HG02759 (cell line): ENCODE measurements around the gene MAPRE2.

ENCODE experiments used
- ATAC-seq: cut with Tn5 transposase; IDR thresholded peaks from one replicate; pipeline ENCODE4 v1.9.1; 2021; ENCODE audit warnings: mild to moderate bottlenecking, moderate library complexity; ENCODE audit not compliant: unreplicated experiment

MAPRE2 gene

DNA sequence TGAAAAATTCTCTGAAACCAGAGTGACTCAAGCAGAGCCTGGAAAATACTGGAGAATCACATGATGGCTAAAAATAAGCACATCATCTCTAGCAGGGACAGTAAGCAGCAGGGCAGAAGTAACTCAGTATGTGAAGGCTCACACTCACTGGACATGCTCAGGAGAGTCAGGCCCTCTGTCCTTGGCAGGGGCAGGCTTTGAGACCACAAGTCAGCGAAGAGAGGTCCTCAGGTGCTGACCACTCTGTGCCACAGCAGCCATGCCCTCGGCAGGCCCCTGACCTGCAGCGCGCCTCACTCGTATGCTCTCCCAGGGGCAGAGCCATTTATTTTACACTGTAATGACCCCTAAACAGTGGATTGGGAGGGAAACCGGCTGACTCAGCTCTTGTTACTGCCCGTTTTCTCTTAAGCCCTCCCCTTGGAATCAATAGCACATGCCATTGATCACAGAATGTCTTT lies 76.8 kb downstream of the MAPRE2 start:
- ATAC-seq = no peak

DNA sequence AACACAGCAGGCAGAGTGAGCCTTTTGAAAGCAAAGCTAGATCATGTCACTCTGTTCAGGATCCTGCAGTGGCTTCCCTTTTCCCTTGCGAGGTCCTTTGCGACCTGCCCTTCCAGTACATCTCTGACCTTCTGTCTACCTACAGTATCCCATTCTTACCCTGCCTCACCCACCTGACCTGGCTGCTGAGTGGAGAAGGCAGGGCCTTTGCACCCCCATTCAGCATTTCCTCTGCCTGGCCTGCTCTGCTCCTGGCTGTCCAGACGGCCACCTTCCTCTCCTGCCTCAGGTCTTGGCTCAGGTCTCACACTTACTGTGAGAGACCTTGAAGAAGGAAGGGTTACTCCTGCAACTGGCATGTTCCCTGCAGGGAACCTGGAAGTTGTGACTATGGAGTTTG lies 77.4 kb downstream of the MAPRE2 start:
- ATAC-seq = no peak

DNA sequence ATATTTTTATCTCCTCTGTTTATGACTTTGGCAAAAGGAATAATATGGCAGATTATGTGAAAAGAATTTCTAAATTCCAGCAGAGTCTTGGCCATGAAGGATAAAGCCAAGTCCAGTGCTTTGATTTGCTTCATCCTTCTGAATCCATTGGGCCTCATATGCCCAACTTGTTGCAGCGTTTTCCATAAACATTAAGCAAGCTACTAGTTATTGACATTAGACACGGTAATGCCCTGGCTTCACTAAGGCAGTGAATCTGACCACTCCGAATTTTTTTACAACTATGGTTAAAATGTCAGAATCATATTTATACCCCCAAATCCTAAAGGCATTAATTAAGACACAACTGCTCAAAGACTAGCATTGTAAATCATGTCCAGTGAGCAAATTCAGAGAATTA lies 79.8 kb downstream of the MAPRE2 start:
- ATAC-seq = no peak

DNA sequence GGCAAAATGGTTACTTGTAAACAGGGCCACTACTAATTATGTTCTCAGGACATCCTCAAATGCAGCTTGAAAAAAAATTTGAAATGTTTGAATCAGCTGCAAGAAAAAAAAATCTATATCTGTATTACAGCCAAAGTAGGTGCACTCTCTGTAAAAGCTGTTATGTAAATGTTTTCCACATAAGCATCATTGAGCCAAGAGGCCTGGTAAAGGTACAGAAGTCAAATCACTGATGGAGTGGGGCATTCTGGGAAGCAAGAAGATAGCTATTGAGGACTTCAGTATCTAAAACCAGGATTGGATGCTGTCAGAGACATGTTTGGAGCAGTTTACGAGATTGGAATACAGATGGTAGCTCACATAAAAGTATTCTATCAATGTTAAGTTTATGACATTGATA lies 80.3 kb downstream of the MAPRE2 start:
- no peak for ATAC-seq

DNA sequence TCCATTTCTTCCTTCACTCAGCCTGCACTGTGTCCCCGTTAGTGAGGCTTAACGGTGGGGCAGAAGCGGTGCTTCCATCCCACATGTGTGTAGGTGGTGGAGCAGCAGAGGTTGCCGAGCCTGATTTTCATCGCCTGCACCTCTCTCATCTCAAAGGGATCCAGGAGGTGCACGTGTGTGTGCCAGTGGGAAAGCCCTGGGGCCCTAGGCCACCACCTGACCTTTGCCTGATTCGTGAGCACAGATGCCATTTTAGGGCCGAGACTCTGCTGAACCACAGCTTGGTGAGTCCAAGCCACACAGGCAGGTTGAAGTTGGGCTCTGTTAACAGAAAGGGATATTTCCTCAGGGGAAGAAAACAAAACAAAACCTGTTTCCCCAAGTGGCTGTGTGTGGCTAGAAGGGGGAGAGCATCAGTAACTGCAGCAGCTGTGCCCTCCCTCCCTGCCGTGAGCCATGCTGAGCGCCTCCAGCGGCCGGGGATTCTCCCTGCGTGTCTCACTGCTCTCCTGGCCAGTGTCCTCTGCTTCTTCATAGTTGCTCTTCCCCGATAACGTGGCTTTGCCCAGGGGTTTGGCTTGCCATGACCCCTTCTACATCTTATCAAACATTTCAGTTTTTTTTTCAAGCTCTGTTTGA lies 81.5 kb downstream of the MAPRE2 start:
- ATAC-seq = peak; percentile 95

DNA sequence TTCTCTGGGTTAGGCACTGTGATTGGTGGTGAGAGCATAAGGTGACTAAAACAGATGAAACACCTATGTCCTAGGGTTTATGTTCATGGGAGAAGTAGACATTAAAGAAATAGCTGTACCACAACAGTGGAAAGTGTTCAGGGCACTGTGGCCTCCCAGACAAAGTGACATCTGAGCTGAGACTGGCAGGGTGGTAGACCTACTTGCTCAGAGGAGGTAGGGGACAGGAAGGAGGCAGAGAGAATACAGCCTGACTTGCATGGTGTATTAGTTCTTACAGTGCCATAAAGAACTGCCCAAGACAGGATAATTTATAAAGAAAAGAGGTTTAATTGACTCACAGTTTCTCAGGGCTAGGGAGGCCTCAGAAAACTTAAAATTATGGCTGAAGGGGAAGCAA lies 82.6 kb downstream of the MAPRE2 start:
- ATAC-seq = no peak

DNA sequence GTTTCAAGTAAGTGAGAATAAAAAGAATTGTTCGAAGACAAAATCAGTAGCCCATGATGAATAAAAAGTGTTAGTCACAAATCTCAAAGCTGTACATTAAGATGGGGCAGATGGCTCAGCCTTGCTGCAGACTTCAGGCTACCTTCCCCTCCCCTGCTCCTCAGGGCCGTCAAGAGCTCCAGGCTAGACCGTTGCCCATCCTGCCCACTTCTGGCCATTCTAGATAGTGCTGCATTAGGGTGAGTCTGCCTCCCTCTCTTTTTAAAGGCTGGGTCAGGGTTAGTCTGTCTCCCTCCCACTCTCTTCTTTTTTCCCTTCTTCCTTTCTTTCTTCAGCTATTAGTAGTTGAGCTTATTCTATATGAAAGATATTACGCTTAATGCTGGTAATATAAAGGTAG lies 86.0 kb downstream of the MAPRE2 start:
- ATAC-seq = peak; percentile 37

DNA sequence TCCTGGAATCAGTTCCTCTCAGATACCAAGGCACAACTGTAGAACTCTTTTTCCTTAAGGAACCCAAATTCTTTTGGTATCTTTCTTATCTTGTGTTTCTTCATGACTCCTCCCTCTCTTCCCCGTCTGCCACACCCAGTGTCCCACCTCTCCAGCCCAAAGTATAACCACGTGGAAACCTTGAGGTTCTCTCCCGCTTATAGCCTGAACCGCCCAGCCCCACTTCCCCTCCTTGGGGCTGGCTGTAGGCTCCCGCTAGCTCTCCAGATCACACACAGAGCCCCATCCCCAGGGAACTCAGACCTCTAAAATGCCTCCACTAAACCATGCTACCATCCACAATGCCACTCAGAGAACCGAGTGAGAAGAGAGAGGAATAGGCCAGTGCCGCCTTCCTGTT lies 87.5 kb downstream of the MAPRE2 start:
- ATAC-seq = no peak

DNA sequence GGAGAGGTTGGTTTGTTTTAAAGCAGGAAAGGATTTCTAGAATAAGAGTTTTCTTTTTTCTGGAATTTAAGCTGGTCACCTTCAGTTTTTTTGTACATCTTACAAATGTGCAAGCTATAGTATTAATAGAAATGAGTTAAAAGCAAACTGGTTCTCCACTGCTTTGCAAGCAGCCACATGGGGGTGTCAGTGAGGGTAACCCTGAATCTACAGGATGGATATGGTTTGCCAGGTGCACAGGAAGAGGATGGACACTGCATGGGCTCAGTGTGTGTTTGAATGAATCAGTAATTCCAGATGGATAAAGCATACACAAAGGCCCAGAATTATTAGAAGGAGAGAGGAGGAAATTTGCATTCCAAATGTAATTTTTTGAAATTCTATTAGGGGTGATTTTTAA lies 89.0 kb downstream of the MAPRE2 start:
- no peak for ATAC-seq

DNA sequence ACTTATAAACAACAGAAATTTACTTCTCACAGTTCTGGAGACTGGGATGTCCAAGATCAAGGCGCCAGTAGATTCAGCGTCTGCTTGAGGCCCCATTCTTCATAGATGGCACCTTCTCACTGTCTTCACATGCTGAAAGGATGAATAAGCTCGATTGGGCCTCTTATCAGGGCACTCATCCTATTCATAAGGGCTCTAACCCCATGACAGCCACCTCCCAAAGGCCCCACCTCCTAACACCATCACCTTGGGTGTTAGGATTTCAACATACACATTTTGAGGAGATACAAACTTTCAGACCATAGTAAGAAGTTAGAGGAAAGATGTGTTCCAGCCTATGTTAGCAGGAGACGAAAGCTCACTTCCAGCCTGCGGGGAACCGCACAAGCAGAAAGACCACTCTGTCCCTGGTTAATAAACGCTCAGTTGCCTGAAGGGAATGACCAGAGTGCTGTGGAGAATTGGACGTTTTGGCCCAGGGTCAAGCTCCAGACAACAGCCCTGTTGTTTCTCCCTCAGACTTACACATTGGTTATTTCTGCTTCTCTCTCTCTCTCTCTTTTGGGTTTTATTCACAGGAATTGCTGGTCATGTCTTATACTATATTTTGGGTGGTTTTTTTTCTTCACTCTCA lies 90.3 kb downstream of the MAPRE2 start:
- no peak for ATAC-seq

DNA sequence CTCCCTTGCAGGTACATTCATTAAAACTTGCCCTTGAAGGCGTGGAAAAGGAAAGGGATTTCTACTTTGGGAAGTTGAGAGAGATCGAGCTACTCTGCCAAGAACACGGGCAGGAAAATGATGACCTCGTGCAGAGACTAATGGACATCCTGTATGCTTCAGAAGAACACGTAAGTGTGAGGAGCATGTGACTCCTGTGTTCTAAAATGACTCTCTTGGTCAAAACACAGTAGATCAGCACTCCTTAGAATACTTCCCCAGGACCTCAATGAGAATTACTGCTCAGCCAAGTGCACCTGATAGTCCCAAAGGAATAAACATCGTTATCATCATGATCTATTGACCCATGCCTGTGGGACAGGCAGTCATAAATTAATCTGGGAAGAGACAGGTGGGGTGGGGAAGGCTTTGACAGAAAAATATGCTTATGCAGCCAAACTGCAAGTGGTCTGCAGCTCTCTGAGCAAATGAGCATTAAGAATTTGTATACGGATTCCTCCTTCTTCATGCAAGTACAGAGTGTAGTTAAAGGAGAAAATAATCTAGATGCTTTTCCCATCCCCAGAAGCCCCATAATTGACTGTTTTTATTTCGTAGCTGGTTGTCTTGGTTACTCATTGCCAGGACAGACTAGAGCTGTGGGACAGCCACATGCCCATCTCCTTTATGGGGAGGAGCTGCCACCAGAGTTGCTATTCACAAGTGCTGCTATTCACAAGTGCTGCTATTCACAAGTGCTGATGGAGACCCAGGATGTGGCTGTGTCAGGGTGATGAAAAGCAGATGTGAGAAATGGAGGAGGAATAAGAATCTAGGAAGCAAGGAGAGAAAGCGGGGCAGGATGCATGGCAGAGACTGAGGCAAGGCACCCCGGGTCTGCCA lies 91.0 kb downstream of the MAPRE2 start:
- no peak for ATAC-seq

DNA sequence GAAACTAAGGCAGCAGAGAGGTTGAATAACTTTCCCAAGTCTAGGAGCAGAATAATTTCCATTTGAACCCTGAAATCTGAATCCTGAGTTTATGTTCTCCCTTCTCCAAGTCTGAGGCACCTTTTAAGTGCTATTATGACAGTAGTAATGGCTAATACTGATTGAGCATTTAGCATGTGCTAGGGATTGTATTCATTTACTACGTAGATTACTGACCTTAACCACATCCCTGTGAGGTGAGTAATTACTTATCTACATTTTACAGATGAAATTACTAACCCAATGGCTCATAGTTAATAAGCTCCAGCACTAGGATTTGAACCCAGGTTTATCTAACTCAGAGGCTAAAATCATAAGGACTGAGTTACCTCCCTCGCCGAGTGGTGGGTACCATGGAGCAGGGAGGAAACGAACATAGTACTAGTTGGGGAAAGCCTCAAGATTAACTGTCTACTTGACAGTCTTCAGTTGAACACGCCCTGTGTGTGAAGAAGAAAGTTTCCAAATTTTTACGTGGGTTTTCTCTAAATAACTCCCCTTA lies 93.0 kb downstream of the MAPRE2 start:
- no peak for ATAC-seq

DNA sequence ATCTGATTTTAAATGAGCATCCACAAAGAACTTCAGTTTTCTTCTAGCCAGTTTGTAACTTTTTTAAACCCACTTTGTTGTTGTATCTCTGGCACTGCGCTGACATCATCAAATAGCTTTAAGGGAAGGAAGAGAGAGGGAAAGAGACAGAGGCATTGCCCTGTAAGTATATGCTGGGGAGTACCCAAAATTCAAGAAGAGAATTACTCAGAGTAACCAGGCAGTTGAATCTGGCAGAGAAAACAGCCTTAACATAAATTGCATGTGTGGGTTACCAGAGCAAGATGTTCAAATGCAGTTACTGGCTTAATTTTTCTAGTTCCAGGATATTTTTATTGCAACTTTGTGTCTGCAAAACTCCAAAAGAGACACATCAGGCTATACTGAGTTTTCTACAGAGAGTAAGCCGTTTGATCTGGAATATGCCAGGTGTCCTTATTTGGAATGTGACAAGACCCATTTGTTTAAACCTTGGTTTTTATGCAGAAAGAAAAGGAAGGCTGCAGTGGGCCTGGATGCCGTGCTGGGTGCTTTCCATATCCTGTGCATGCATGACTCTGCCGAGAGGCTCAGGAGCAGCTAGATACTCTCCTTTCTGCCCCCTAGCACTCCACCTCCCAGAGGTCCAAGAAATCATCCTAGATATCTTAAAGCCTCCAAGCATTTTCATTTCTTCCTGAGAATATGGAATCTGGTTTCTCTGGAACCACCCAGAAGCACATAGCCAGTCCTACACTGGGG lies 93.7 kb downstream of the MAPRE2 start:
- no peak for ATAC-seq

DNA sequence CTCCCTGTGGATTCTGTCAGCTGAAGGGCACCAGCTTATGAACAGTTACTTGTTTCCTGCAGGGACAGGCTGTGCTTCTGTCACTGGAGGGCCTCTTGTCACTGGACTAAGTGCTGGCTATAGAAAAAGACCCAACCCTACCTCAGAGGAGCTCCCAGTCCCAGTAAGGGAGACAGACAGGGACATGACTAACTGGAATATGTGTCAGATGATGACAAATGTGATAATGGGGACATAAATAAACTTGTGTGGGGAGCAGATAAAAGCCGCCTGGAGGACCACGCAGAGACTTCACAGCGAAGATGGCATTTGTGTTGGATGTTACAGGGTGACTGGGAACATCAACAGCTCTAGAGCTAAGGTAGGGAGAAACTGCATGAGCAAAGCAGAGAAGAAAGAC lies 95.0 kb downstream of the MAPRE2 start:
- no peak for ATAC-seq

DNA sequence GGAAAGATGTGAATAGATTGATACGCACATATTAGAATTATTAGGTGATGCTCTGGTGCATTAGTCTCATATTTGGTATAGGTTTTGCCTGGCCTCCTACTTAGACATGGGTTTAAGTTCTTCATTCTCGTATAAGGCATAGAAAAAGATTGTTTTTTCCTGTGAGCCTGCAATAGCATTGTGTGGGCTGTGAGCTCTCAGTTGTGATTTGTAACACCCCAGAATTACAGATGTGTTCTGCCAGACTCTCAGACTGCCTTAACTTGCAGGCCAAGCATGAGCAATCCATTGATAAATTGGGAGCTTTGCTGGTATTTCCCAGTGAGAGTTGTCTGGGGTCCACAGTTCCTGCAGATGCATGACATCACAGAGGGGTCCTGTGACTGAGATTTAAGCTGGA lies 95.7 kb downstream of the MAPRE2 start:
- ATAC-seq = no peak

DNA sequence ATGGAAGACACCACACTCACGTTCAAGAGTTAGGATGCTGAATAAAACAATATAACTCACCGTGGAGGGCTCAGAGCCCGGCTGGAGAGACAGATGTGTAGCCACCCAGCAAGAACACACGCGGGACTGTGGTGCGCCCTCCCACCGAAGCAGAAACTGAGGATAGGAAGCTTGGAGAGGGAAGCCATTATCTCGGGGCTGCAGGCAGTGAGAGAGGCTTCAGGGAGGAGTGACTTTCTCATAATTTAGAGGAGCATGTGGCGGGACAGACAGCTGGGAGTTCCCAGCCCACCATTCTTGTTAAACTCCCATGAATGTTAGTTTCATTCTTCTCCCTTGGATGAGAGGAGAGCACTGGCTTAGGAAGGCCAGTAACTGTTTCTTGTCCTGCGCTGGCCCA lies 96.4 kb downstream of the MAPRE2 start:
- no peak for ATAC-seq

DNA sequence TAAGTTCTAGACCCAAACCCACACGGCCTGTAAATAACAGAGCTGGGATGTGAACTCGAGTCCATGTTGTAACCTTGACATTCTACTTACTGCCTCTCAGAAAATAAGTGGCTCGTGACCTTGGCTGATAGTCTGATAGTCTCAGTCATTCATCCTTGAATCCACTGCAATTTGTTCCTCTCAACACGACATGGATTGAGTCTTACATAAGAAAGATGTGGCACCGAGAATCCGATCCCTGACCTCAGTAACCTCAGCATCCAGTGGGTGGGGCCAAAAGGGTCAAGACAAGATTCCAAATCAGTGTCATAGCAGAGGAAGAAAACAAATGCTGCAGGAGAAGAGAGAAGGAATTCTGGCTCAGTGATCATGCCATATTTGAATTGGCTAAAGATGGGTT lies 97.6 kb downstream of the MAPRE2 start:
- no peak for ATAC-seq

DNA sequence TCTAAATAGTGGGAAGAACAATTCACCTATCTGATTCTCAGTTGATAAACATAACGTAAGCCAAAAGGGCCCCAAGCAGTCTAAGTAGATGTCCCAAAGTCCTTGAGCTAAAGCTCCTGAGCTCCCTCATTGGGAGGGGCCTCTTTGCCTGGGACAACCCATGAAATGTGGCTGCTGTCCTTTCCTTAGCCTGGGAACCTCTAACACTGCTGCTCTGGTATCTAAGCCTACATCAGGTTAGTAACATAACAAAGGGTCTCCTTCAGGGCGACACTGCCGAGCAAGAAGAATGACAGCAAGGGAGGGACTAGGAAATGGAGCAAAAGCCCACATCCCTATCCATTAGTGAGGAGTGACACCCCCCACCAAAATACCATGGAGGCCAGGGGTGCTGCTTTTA lies 98.3 kb downstream of the MAPRE2 start:
- no peak for ATAC-seq

DNA sequence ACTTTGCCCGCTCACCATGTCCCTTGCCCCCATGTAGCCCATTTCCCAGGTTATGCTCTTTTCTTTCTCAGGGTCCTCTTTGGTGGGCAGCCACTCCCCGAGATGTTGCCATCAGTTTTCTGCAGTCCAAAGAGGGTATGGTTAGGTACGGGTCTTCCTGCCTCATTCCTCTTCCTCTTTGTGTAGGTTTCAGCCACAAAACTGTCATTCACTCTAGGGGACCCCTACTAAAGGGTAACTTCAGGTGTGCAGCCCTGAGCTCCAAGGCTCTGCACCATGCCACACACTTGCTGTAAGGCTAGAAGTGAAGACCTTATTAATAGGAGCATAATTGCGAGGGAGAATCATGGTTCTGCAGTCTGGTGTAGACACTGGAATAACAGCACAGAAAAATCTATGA lies 99.9 kb downstream of the MAPRE2 start:
- no peak for ATAC-seq

DNA sequence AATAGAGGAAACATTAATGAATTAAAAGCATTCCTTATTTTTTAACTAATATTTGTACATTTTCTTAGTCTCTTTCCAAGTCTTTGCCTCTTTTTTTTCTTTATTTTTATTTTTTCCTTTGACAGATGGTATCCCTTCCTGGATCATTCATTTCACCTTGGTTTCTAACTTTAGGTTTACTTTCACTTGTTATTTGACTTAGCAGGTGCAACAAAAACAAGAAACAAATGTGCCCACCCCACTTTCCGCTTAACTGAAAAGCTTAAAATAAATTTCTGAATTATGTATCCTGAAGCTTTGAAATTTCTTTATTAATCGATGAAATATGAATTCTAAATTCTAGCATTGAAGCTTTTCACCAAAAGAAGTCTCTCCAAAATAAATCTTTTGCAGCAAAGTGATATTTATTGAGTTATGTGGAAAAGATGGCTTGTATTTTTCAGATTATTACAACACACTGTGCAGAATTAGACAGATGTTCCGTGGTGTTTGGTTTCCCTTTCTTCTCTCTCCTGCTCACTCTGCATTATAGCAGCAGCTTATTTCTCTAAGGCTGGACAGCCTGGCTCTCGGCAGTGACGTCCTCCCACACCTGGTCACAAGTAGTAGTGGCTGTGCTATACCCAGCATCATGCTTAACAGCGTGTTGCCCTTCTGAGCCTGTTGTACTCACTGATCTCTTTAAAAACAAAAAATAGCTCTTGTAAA lies 100.5 kb downstream of the MAPRE2 start:
- no peak for ATAC-seq

DNA sequence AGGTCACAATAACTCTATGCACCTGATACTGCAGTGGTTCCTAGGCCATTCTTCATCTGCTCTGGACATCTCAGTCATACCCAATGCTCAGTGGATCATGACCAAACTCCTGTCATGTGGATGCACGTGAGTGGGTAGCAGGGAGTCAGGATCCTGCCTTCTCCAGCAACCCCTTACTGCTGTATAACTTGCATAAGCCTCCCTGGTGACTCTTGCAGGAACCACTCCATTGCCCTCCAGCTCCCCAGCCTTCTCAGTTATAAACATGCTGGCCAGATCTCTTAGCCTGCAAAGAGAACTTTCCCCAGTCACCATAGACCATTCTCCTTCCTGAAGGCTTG lies 101.0 kb downstream of the MAPRE2 start:
- no peak for ATAC-seq
